HCEC 1CT (cell line): ENCODE measurements around the gene MSI1.

Experiments
- DNase-seq: peaks from one replicate; pipeline ENCODE4 v3.0.0-alpha.2; 2017

Gene MSI1

DNA sequence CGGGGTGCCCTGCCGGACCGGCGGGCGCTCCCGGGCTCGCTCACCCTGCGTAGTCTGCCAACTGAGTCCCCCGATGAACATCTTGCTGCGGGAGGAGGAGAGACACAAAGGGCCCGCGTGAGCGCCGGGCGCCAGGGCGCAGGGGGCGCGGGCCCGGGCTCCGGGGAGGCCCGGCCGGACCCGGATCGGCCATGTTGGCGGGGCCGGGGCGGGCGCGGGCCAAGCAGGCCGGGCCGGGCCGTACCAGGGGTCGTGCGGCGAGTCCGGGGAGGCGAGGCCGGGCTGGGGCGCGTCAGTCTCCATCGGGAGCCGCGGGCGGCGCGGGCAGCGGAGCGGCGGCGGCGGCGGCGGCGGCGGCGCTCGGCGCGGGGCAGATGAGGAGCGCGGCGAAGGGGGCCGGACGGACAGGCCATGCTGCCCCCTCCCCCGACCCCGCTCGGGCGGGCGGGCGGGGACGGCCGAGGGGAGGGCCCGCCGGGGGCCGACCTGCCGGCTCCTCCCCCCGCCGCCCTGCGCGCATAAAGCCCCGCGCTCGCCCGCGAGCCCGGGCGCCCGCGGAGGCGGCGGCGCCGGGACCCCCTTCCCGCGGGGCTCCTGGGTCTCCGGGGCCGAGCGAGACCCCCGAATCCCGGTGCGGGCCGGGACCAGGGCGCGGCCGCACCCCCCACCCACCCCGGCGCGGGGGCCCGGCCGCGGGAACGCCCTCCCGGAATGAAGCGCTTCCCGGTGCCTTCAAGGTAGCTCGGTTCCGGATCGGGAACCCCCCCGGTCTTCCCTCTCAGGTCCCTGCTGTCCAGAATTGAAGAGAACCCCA is at the start of gene MSI1:
MSI1 (minus strand) TSS at position 376 of the 814 bp plus-strand sequence; CDS start at position 303, 73 bp downstream.
- DNase-seq = no peak

- no peak for DNase-seq
Measured at GRCh38 chr12:120417917-120418580, 49.1 kb upstream of the MSI1 start.

DNA sequence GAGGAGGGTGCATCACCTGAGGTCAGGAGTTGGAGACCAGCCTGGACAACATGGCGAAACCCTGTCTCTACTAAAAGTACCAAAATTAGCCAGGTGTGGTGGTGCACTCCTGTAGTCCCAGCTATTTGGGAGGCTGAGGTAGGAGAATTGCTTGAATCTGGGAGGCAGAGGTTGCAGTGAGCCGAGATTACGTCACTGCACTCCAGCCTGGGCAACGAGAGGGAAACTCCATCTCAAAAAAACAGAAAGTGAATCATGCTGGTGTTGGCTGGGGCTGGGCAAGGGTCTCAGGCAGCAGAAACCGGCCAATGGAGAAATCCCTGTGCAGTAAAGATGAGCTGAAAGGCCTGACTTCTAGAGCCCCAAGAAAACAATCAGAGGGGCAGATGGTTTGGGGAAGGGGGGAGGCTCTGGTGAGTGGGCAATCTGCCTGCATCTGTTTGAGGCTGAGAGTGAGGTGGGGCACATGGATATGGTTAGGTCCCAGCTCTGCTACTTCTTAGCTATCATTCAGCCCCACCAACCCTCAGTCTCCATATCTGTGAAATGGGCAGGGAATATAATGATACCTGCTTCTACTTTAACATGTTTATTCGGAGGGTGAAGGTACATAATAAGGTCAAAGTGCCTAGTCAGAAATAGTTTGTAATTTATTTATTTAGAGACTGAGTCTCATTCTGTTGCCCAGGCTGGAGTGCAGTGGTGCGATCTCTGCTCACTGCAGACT is 47.7 kb upstream of the MSI1 start:
- no peak for DNase-seq

GRCh38 chr12:120413901-120414695 is 45.1 kb upstream of the MSI1 start:
- DNase-seq = no peak

DNA sequence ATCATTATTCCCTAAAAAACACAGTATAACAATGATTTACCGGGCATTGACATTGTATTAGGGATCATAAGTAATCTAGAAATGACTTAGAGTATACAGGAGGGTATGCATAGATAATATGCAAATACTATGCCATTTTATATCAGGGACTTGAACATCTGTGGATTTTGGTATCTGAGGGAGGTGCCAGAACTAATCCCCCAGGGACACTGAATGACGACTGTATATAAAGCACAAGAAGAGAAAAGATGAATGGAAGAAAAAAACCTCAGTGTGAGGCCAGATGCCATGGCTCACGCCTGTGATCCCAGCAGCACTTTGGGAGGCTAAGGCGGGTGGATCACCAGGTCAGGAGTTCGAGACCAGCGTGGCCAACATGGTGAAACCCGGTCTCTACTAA is 43.5 kb upstream of the MSI1 start:
- no peak for DNase-seq

GRCh38 chr12:120408771-120409170 is 39.8 kb upstream of the MSI1 start:
- DNase-seq = no peak

DNA sequence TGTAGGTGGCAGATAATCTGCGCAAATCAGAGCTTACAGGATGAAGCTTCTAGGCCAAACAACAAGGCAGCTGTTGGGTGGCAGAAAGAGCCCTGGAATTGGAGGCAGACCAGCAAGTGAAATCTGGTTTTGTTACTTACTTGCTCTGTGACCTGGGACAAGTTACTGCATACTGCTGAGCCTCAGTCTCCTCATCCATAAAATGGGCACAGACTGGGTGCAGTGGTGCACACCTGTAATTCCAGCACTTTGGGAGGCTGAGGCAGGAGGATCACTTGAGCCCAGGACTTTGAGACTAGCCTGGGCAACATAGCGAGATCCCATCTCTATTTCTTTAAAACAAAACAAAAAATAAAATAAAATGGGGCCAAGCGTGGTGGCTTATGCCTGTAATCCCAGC is 37.6 kb upstream of the MSI1 start:
- DNase-seq = no peak

- DNase-seq = no peak
Measured at GRCh38 chr12:120406069-120406468, 37.1 kb upstream of the MSI1 start.

DNA sequence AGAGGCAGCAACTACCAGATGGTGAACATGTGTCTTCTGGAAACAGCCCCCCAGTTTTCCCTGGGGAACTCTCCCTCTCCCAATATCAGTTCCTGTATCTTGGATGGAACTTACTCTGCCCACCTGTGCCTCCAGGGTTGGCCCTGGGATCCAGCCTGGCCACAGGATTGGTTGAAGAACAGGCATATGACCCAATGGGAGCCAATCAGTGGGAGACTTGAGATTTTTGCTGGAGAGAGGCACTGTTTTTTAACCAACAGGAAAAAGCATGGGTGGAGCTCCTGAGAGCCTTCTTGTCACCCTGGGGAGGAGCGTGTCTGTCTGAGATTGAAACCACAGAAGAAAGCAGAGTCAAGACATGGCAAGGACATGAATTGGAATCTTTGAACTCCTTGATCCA is 35.3 kb upstream of the MSI1 start:
- no peak for DNase-seq

DNA sequence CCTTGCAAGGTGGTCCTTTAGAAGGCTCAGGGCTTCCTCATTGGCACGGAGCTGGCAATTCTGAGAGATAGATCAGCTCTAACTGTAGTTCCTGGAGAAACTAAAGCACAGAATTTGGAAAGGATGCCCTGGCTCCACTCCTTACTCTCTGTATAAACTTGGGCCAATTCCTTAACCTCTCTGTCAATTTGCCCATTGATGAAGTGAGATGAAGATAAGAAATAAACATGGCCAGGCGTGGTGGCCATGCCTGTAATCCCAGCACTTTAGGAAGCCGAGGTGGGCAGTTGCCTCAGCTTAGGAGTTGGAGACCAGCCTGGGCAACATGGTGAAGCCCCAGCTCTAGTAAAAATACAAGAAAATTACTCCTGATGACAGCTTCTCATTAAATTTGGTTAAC is 34.9 kb upstream of the MSI1 start:
- no peak for DNase-seq

GRCh38 chr12:120402217-120402616 is 33.3 kb upstream of the MSI1 start:
- DNase-seq = no peak

DNA sequence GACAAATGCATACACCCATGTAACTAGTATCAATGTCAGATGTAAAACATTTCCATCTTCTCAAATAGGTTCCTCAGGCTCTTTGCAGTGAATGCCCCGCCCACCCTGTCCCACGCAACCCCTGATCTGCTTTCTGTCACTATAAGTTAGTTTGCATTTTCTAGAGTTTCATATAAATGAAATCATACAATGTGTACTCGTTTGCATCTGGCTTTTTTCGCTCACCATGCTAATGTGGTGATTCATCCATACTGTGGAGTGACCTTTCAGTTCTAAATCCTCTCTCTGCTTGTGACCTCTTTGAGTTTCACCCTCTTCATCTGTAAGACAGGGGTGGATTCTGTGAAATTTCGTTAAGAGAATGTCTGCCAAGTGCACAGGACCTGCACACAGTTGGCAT is 30.6 kb upstream of the MSI1 start:
- DNase-seq = peak; percentile 85

DNA sequence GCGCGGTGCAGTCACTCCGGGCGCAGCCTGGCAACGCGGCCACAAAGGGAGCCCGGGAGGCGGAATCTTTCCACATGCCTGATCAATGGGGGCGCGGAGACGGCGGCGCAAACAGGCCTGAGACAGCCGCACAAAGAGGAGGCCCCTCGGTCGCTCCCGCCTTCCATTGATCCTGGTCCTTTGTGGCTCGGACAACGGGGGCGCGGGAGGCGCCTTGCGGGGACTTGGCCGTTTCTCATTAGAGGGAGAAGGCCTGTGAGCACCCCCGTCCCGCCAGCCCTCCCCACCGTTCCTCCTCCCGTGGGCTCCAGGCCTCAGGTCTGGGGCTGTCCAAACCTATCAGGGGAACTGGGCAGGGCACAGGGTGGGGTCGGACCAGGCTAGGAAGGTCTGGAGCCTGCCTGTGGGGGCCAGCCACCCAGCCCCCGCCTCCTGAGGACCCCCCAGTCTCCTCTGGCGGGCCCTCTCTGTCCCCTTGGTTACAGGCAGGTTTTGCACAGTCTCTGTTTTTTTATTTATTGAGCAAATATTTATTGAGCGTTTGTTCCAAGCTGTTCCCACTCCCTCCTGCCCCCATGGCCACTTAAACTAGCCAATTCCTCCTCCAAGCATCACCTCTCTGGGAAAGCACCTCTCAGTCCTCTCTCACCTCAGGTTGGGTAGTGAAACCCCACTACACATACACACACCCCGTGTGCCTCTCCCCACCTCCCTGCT is 29.0 kb upstream of the MSI1 start:
- DNase-seq = no peak

GRCh38 chr12:120394483-120395367 is 25.8 kb upstream of the MSI1 start:
- no peak for DNase-seq

DNA sequence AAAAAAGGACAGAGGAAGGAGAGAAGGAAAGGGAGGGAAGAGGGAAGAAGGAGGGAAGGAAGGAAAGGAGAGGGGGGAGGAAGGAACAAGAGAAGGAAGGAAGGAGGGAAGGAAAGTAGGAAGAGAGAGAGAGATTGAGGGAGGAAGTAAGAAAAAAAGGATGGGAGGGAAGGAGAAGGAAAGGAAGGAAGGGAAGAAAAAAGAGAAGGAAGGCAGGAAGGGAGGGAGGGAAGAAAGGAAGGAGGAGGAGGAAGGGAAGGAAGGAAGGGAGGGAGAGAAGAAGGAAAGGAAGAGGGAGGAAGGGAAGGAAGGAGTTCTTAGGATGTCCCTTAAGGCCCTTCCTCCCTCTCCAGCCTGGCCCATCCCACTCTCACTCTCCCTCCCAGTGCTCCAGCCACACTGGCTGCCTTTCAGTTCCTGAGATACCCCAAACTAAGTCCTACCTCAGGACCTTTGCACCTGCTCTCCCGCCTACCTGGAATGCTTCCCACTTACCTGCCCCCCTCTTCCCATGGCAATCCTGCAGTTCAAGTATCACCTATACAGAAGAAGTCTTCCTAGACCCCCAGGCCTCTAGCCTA is 21.7 kb upstream of the MSI1 start:
- no peak for DNase-seq

- no peak for DNase-seq
Measured at GRCh38 chr12:120388691-120389481, 19.9 kb upstream of the MSI1 start.

DNA sequence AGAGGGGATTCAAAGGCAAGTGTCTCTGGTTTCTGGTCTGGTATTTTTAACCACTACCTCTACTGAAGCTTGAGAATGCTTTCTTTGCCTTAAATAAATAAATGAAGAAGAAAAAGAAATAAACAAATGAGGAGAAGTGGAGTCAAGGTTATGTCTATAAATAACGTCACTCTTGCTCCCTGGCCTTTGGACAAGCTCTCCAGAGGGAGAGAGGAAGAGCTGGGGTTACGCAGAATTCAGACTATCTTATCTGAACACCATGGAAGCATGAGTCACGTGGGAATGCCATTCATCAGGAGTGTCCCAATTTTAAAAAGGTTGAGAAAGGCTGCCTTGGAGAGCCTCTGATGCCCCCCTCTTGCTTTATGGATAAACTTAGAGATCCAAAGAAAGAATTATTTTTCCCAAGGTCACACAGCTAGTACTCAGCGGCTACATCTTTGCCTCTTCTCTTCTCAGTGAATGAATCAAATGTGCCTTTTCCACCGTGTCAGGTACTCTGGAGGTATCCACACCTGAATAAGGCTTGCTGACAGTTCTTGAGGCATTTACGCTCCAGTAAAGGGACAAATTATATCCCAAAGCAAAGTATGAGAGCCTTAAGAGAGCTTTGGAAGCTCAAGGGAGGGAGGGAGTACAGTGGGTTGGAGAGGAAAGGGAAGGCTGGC is 12.9 kb upstream of the MSI1 start:
- peak; percentile 46 for DNase-seq

DNA sequence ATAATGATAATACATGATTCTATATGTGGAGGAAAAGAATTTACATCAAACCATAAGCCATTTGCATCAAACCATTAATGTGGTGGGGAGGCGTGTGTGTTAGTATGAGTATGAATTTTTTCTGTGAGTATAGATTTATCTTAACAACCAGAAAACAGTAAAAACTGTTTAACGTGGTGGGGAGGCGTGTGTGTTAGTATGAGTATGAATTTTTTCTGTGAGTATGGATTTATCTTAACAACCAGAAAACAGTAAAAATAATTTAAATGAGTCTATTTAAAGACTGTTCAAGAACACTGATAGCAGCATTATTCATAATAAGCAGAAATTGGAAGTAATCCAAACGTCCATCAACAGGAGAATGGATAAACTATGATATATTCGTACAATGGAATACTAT is 9.1 kb upstream of the MSI1 start:
- no peak for DNase-seq

- no peak for DNase-seq
Measured at GRCh38 chr12:120377611-120378010, 8.6 kb upstream of the MSI1 start.
